ENCODE results near the gene MUC4.
"Not testable (repeated sequence)": the region's sequence is repeated elsewhere in the genome, so short reads cannot be mapped to it uniquely, and the experiment has no call there.

The MUC4 gene

DNA sequence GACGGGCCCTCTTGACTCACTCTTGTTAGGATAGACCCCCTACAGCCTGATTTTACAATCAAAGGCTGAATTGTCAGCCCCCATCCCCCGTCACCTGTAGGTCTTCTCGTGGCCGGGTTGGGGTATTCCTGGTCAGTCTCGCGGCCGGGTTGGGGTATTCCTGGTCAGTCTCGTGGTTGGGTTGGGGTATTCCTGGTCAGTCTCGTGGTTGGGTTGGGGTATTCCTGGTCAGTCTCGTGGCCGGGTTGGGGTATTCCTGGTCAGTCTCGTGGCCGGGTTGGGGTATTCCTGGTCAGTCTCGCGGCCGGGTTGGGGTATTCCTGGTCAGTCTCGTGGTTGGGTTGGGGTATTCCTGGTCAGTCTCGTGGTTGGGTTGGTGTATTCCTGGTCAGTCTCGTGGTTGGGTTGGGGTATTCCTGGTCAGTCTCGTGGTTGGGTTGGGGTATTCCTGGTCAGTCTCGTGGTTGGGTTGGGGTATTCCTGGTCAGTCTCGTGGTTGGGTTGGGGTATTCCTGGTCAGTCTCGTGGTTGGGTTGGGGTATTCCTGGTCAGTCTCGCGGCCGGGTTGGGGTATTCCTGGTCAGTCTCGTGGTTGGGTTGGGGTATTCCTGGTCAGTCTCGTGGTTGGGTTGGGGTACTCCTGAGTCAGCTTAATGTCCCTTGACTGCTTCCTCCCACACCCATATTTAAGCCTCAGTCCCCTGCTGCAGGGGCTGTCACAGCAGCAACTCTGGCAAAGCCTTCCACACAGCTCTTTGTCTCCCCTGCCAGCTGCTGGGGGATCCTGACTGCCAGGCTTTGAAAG is 40.7 kb downstream of the MUC4 start:
- not testable (repeated sequence) for H3K27me3 Mint-ChIP-seq (ENCODE audit: low read depth); H3K4me1 Mint-ChIP-seq (ENCODE audit: low read depth); H3K9me3 Mint-ChIP-seq; H3K36me3 Mint-ChIP-seq (ENCODE audit: low read depth); H3K4me3 Mint-ChIP-seq; DNase-seq (ENCODE audit: low spot score)
- peak overlapping the region; percentile 73 for H3K27ac Mint-ChIP-seq

- Mint-ChIP-seq H3K36me3 (ENCODE audit: low read depth) (no peaks in the 10 kb centered on the region), H3K4me3 (no peak overlapping the region), H3K27me3 (ENCODE audit: low read depth) (no peaks in the 10 kb centered on the region), H3K27ac (no peak overlapping the region), H3K4me1 (ENCODE audit: low read depth) (no peaks in the 10 kb centered on the region), H3K9me3 (peaks cover 8% of the 10 kb centered on the region)
- DNase-seq (ENCODE audit: low spot score) = no peak
Measured at GRCh38 chr3:195770081-195770840, 41.5 kb downstream of the MUC4 start.

GRCh38 chr3:195769551-195769950 is 42.2 kb downstream of the MUC4 start:
- no peaks in the 10 kb centered on the region for H3K36me3 Mint-ChIP-seq (ENCODE audit: low read depth)
- no peaks in the 10 kb centered on the region for H3K27me3 Mint-ChIP-seq (ENCODE audit: low read depth)
- H3K27ac Mint-ChIP-seq = no peak overlapping the region
- H3K4me3 Mint-ChIP-seq = no peak overlapping the region
- DNase-seq (ENCODE audit: low spot score) = no peak
- no peaks in the 10 kb centered on the region for H3K4me1 Mint-ChIP-seq (ENCODE audit: low read depth)
- peaks cover 8% of the 10 kb centered on the region for H3K9me3 Mint-ChIP-seq

- no peaks in the 10 kb centered on the region for H3K4me1 Mint-ChIP-seq (ENCODE audit: low read depth)
- DNase-seq (ENCODE audit: low spot score) = no peak
- no peaks in the 10 kb centered on the region for H3K36me3 Mint-ChIP-seq (ENCODE audit: low read depth)
- H3K4me3 Mint-ChIP-seq = no peak overlapping the region
- no peak overlapping the region for H3K27ac Mint-ChIP-seq
- H3K27me3 Mint-ChIP-seq (ENCODE audit: low read depth) = peaks cover 5% of the 10 kb centered on the region
- peaks cover 8% of the 10 kb centered on the region for H3K9me3 Mint-ChIP-seq
Measured at GRCh38 chr3:195768831-195769303, 42.9 kb downstream of the MUC4 start.

- Mint-ChIP-seq H3K27me3 (ENCODE audit: low read depth) (peaks cover 8% of the 10 kb centered on the region), H3K36me3 (ENCODE audit: low read depth) (no peaks in the 10 kb centered on the region), H3K4me1 (ENCODE audit: low read depth) (no peaks in the 10 kb centered on the region), H3K27ac (no peak overlapping the region), H3K9me3 (peaks cover 8% of the 10 kb centered on the region), H3K4me3 (no peak overlapping the region)
- no peak for DNase-seq (ENCODE audit: low spot score)
Measured at GRCh38 chr3:195768414-195768813, 43.3 kb downstream of the MUC4 start.

DNA sequence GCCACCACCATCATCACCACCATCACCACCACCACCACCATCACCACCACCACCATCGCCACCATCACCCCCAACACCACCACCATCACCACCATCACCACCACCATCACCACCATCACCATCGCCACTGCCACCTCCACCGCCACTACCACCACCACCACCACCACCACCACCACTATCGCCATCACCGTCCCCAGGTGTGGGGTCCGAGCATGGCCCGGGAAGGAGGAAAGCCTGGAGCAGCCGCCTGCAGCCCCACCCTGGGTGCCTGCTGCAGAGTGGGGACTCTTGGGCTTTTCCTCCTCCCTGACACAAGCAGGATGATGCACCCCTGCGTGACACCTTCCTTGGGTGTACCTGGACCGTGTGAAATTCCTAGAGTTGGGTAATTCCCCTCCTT is 43.9 kb downstream of the MUC4 start:
- Mint-ChIP-seq H3K4me3 (no peak overlapping the region), H3K36me3 (ENCODE audit: low read depth) (no peaks in the 10 kb centered on the region), H3K27me3 (ENCODE audit: low read depth) (peaks cover 11% of the 10 kb centered on the region), H3K4me1 (ENCODE audit: low read depth) (no peaks in the 10 kb centered on the region), H3K27ac (no peak overlapping the region), H3K9me3 (peaks cover 8% of the 10 kb centered on the region)
- no peak for DNase-seq (ENCODE audit: low spot score)

GRCh38 chr3:195766671-195767070 is 45.1 kb downstream of the MUC4 start:
- Mint-ChIP-seq H3K9me3 (peaks cover 8% of the 10 kb centered on the region), H3K4me1 (ENCODE audit: low read depth) (no peaks in the 10 kb centered on the region), H3K27ac (no peak overlapping the region), H3K4me3 (no peak overlapping the region), H3K27me3 (ENCODE audit: low read depth) (peaks cover 11% of the 10 kb centered on the region), H3K36me3 (ENCODE audit: low read depth) (no peaks in the 10 kb centered on the region)
- DNase-seq (ENCODE audit: low spot score) = no peak

- H3K4me1 Mint-ChIP-seq (ENCODE audit: low read depth) = no peaks in the 10 kb centered on the region
- DNase-seq (ENCODE audit: low spot score) = no peak
- H3K27me3 Mint-ChIP-seq (ENCODE audit: low read depth) = peaks cover 21% of the 10 kb centered on the region
- no peak overlapping the region for H3K4me3 Mint-ChIP-seq
- H3K27ac Mint-ChIP-seq = no peak overlapping the region
- H3K36me3 Mint-ChIP-seq (ENCODE audit: low read depth) = no peaks in the 10 kb centered on the region
- peaks cover 8% of the 10 kb centered on the region for H3K9me3 Mint-ChIP-seq
Measured at GRCh38 chr3:195764961-195765706, 46.6 kb downstream of the MUC4 start.

- no peak overlapping the region for H3K27ac Mint-ChIP-seq
- H3K4me1 Mint-ChIP-seq (ENCODE audit: low read depth) = no peaks in the 10 kb centered on the region
- no peak for DNase-seq (ENCODE audit: low spot score)
- H3K27me3 Mint-ChIP-seq (ENCODE audit: low read depth) = peaks cover 31% of the 10 kb centered on the region
- H3K36me3 Mint-ChIP-seq (ENCODE audit: low read depth) = no peaks in the 10 kb centered on the region
- peaks cover 8% of the 10 kb centered on the region for H3K9me3 Mint-ChIP-seq
- H3K4me3 Mint-ChIP-seq = no peak overlapping the region
Measured at GRCh38 chr3:195763843-195764825, 47.6 kb downstream of the MUC4 start.

DNA sequence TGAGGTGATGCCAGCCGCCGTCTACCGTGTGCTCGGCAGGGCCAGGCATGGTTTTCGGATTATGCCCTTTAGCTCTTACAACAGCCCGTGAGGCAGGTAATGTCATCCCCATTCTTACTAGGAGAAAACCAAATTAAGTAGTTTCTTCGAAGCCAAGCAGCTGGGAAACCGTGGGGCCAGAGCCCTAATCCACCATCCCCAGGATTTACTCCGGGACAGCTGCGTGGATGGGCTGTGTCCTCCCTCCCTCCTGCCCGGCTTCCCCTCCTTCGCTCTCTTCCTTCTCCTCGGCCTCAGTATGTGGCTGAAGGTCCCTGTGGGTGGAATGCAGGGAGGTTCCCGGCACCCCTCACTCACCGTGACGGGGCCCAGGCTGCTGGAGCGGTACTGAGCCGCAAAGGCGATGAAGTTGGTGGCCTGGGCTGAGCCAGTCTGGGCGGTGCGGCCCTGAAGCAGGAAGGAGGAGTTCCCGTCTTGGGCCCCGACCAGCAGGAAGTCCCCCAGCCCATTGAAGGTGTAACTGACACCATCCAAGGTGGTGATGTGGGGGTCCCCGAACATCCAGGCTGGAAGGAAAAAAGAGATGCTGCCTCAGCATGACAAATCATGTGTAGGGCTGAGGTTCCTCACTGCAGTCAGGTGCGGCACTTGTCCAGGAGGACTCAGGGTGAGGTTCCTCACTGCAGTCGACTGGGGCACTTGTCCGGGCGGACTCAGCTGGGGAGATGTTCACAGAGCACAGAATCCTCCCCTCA is 48.5 kb downstream of the MUC4 start:
- H3K27ac Mint-ChIP-seq = no peak overlapping the region
- H3K36me3 Mint-ChIP-seq (ENCODE audit: low read depth) = no peaks in the 10 kb centered on the region
- peaks cover 5% of the 10 kb centered on the region for H3K9me3 Mint-ChIP-seq
- peaks cover 37% of the 10 kb centered on the region for H3K27me3 Mint-ChIP-seq (ENCODE audit: low read depth)
- no peaks in the 10 kb centered on the region for H3K4me1 Mint-ChIP-seq (ENCODE audit: low read depth)
- no peak for DNase-seq (ENCODE audit: low spot score)
- H3K4me3 Mint-ChIP-seq = no peak overlapping the region

- H3K36me3 Mint-ChIP-seq (ENCODE audit: low read depth) = no peaks in the 10 kb centered on the region
- H3K4me3 Mint-ChIP-seq = no peak overlapping the region
- no peak for DNase-seq (ENCODE audit: low spot score)
- H3K27me3 Mint-ChIP-seq (ENCODE audit: low read depth) = peaks cover 41% of the 10 kb centered on the region
- H3K4me1 Mint-ChIP-seq (ENCODE audit: low read depth) = no peaks in the 10 kb centered on the region
- H3K27ac Mint-ChIP-seq = no peak overlapping the region
- peaks cover 5% of the 10 kb centered on the region for H3K9me3 Mint-ChIP-seq
Measured at GRCh38 chr3:195762611-195763010, 49.1 kb downstream of the MUC4 start.

GRCh38 chr3:195762249-195762585 is 49.5 kb downstream of the MUC4 start:
- no peak overlapping the region for H3K4me3 Mint-ChIP-seq
- H3K36me3 Mint-ChIP-seq (ENCODE audit: low read depth) = no peaks in the 10 kb centered on the region
- peaks cover 41% of the 10 kb centered on the region for H3K27me3 Mint-ChIP-seq (ENCODE audit: low read depth)
- no peak for DNase-seq (ENCODE audit: low spot score)
- peaks cover 2% of the 10 kb centered on the region for H3K9me3 Mint-ChIP-seq
- H3K4me1 Mint-ChIP-seq (ENCODE audit: low read depth) = no peaks in the 10 kb centered on the region
- no peak overlapping the region for H3K27ac Mint-ChIP-seq
